Fibroblast of skin of back (primary cell): ENCODE data around the gene LIN28A.
A peak's percentile ranks its signal among the peaks of the same experiment; 100 is the strongest.

ENCODE experiments used
- DNase-seq: peaks from one replicate; pipeline ENCODE4 v3.0.0-alpha.2; 2013

The LIN28A gene

DNA sequence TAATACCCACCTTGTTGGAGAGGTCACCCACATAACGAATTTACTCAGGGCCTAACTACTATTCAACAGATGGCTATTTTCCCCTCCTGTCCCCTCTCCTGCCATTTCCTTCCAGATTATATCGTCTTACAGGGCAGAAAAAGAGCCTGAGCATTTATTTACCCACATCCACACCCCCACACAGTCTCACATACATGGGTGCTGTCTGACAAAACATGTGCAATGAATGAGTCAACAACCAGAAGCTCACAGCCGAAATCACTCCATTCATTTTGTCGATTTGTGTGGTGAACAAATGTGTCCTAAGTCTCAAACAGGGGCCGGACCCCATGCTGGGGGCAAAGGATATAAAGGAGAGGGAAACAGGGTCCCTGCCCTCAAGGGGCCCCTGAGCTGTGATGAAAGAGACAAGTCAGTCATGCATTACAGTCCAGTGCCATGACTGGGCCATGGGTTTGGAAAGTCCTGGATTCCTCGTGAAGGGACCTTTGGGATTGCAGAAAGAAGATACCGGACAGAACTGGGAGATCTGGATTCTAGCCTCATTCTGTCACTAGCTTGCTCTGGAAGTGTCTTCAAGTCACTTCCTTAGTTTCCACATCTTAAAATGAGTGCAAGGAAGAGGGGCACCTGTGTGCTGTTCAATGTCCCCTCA, 21.7 kb upstream of the LIN28A start:
- DNase-seq: no peak

GRCh38 chr1:26389604-26390247, 20.9 kb upstream of the LIN28A start:
- no peak for DNase-seq

DNA sequence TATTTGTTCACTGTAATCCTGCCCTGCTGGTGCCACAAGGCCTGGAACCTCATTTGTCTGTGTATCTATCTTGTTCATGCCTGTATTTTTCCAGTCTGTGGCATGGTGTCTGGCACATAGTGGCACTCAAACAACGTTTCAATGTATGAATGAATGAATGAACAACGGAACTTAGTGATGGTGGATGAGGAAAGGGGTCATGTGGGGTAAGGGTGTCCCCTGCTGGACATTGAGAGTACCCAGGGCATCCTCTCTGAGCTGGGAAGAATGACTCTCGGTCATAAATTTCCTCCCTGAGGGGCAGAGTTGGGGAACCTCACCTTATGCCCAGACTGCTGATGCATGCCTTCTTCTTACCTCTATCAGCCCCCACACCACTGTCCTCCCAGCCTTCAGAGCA, 19.2 kb upstream of the LIN28A start:
- peak; percentile 61 for DNase-seq

GRCh38 chr1:26395754-26396153, 14.9 kb upstream of the LIN28A start:
- DNase-seq: no peak

DNA sequence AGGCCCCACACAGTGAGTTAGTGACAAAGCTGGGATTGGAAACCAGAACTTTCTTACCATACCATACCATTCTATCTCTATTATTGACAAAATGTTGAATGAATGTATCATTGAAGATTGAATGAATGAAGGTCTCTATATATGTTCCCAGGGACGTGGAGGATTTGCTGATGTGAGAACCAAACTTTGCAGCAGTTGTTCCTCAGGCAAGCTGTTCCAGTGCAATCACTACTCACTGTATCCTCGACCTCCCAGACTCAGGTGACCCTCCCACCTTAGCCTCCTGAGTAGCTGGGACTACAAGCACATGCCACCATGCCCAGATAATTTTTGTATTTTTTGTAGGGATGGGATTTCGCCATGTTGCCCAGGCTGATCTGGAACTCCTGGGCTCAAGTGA, 11.6 kb upstream of the LIN28A start:
- no peak for DNase-seq

DNA sequence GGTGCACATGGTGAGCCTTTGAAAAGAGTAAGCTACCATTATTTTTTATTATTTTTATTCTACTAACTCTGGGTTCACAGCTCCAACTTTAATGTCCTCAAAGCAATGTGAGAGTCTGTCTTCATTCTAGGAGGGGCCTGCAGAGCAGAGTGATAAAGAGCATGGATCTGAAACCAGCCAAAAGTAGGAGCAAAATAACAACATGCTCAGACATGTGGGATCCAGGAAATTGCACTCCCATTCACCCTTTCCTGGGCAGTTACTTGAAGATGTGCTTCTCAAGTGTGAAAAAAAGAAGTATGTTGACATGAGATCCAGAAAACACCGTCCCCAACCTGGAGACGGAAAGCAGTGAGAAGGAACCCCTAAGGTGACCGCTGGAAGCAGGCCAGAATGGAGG, 8.7 kb upstream of the LIN28A start:
- no peak for DNase-seq

DNA sequence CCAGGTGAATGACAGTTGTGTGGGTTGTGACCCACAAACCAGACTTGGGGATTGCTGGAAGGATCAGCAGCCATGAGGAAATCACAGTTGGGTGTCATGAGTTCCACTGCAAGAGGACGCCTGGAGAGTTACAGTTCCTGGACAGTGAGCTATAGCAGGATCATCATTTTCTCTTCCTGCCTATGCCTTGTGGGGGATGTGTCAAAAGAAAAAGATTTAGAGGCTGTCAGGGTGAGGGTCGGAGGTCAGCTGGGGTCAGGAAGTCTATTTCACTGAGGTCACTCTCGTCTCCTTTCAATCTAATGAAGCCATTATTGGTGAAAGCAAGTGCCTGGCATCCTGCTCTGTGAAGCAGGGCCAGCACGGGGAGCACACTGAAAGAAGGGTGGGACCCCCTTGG, 7.0 kb upstream of the LIN28A start:
- peak; percentile 15 for DNase-seq

DNA sequence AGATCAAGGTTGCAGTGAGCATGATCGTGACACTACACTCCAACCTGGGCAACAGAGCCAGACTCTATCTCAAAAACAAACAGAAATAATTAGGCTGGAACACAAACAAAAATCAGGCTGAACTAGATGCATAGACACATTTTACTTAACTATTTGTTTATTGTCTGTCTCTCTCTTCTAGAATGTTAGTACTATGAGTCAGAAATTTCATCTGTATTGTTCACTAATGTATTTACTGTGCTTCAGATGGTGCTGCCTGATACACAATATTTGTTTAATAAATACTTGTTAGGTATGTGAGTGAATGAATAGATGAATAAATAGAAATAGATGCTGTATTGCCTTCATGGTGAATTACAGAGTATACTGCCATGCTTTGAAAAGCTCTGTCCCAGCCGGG, 6.0 kb upstream of the LIN28A start:
- peak; percentile 72 for DNase-seq

DNA sequence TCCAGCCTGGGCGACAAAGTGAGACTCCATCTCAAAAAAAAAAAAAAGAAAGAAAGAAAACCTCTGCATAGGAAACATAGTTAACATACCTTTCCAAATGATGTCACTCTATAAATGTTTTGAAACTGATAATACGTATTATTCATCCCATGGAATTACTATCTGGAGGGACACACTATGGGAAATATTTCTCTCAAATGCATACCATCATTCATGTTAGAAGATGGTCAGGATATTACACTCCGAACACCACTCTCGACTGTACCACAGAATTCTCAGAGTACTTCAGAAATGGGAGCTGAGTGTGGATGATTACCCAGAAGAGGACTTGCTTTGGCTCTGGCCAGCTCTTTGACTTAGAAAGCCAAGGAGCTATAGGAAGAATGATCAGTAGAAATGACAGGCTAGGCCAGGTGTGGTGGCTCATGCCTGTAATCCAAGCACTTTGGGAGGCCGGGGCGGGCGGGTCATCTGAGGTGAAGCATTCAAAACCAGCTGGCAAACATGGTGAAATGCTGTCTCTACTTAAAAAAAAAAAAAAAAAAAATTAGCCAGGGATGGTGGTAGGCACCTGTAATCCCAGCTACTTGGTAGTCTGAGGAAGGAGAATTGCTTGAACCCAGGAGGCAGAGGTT, 5.2 kb upstream of the LIN28A start:
- DNase-seq: peak; percentile 95

GRCh38 chr1:26408604-26409003, 2.0 kb upstream of the LIN28A start:
- DNase-seq: peak; percentile 71

- no peak for DNase-seq
Measured at GRCh38 chr1:26409191-26409807, 1.3 kb upstream of the LIN28A start.

GRCh38 chr1:26411624-26412074, 1.0 kb downstream of the LIN28A start:
- no peak for DNase-seq

GRCh38 chr1:26412180-26412840, 1.7 kb downstream of the LIN28A start:
- peak; percentile 6 for DNase-seq

GRCh38 chr1:26413031-26413430, 2.4 kb downstream of the LIN28A start:
- DNase-seq: no peak

DNA sequence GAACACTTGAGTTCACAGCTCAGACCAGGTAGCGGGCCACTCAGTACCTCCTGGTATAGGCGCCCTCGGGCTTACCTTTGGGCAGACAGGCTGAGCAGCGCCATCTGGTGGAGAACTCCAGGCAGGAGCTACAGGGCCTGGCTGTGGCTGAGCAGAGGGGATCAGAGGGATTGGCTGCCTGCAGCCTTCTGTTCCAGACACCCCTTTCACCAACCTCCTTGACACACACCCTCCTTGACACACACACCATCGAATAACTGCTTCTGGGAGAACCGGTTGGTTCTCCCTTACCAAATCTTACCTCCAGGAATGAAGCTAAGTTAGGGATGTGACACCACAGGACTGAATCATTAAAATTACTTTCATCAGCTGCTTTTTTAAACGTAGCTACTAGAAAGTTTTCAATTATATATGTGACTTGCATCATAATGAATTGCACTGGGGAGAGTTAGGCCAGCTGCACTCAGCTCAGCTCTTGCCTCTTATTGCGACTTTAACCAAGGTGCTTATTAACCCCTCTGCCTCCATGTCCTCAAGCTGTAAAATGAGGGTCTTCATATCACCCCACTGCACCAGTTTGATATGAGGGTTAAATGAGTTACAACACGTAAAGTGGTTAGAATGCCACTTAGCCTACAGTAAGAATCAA, 6.6 kb downstream of the LIN28A start:
- peak; percentile 50 for DNase-seq

GRCh38 chr1:26418865-26419349, 8.3 kb downstream of the LIN28A start:
- DNase-seq: peak; percentile 31

DNA sequence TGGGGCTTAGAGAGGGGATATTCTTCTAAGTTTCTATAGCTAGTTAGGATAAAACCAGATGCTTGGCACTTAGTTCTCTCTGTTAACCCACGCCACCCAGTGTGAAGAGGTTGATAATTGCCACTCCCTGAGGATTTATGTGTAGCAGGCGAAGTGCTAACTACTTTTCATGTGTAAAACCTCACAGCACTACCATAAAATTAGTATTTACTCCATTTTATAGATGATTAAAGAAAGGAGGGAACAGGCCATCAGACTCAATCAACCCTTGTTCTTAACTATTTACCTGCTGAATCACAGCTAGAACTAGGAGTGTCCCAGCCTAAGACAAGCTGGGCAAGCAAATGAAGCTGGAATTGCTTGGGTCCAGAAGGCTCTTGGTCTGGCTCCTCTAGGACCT, 8.9 kb downstream of the LIN28A start:
- no peak for DNase-seq

- DNase-seq: no peak
Measured at GRCh38 chr1:26429721-26430120, 19.1 kb downstream of the LIN28A start.

DNA sequence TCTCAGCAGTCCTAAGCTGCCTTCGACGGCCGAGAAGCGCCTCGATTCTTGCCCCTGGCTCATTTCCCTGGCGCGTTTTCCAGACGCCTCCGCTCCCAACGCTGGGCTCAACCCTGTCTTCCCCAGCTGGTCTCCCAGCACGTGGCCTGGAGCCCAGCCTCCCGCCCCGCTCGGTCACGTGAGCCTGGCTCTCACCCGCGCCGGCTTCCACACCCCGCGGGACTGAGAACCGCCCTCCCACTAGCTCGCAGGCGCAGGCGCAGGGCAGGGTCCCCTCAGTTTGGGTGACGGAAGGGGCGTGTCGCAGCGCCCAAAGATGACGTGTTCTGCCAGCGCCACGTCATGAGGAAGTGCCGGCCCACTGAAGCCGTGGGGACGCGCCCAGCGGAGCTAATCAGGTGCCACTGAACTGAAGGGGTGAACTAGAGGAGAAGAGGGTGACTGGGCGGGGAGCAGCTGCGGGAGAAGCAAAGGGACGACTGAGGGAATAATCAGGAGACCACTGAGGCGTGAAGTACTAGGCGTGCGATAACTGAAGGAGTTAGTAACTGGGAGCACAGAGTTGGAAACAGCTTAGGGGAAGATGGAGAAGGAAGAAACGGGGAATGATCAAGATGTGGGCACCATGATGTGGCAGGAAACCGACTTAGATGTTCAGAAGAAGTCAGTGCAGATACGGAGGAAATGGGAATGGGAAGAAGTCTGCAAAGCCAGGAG, 21.5 kb downstream of the LIN28A start, which contains the start of gene DHDDS:
TSS of gene DHDDS (plus strand) at position 343 of the 717 bp plus-strand sequence. CDS start 625 bp downstream, outside the sequence.
- peak; percentile 97 for DNase-seq

DNA sequence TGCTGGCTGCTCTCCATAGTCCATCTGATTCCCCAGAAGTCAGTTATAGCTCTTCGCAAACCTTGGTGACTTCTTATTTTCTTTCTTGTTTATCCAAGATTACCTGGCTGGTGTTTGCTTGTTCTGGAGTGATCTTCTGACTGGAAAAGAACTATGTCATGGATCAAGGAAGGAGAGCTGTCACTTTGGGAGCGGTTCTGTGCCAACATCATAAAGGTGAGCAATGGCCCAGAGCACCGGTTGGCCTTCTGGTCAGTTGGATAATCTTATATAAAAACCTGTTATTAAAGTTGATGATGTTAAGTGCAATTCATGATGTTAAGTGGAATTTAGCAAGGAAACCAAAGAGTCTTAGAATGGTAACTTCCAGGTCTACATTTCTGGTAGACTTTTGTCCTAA, 22.2 kb downstream of the LIN28A start:
- DNase-seq: no peak

DNA sequence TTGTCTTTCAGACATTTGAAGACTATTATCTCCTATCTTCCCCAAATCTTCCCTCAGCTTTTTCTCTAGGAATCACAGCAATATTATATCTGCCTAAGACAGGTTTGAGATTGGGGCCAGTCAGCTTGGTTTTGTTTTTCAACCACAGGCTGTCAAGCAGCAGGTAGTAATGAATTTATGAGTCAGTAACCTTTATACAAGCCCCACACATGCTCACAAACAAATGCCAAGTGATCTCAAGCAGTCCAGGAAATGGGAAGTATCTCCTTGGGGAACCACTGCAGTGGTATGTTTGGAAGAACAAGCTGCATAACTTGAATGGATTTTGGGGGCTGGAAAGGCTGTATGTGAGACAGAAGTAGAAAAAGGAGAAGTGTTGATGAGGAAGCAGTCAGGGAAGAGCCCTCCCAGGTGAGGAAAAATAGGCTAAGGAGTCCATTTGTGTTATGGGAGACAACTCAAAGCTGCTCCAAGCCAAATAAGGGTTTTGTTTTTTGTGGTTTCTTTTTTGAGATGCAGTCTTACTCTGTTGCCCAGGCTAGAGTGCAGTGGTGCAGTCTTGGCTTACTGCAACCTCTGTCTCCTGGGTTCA, 23.6 kb downstream of the LIN28A start:
- DNase-seq: no peak
